ENCODE measurements around the gene FAM114A1.
"Not testable (repeated sequence)": the region's sequence is repeated elsewhere in the genome, so short reads cannot be mapped to it uniquely, and the experiment has no call there.

Gene FAM114A1

GRCh38 chr4:38940476-38940875 is 72.9 kb downstream of the FAM114A1 start:
- no peak for FAIRE-seq

- FAIRE-seq: not testable (repeated sequence)
Measured at GRCh38 chr4:38941906-38942305, 74.3 kb downstream of the FAM114A1 start.

- FAIRE-seq: no peak
Measured at GRCh38 chr4:38943343-38943742, 75.7 kb downstream of the FAM114A1 start.

GRCh38 chr4:38944440-38944839 is 76.8 kb downstream of the FAM114A1 start:
- FAIRE-seq: no peak

- no peak for FAIRE-seq
Measured at GRCh38 chr4:38946919-38947318, 79.3 kb downstream of the FAM114A1 start.

- no peak for FAIRE-seq
Measured at GRCh38 chr4:38948551-38948950, 80.9 kb downstream of the FAM114A1 start.

- no peak for FAIRE-seq
Measured at GRCh38 chr4:38949411-38950051, 81.9 kb downstream of the FAM114A1 start.

GRCh38 chr4:38950159-38950558 is 82.6 kb downstream of the FAM114A1 start:
- no peak for FAIRE-seq

- FAIRE-seq: no peak
Measured at GRCh38 chr4:38950734-38951133, 83.1 kb downstream of the FAM114A1 start.

- no peak for FAIRE-seq
Measured at GRCh38 chr4:38951598-38951997, 84.0 kb downstream of the FAM114A1 start.

- FAIRE-seq: no peak
Measured at GRCh38 chr4:38952017-38952416, 84.4 kb downstream of the FAM114A1 start.

- no peak for FAIRE-seq
Measured at GRCh38 chr4:38954727-38955126, 87.1 kb downstream of the FAM114A1 start.

- FAIRE-seq: no peak
Measured at GRCh38 chr4:38955957-38956356, 88.4 kb downstream of the FAM114A1 start.

- no peak for FAIRE-seq
Measured at GRCh38 chr4:38957261-38957815, 89.7 kb downstream of the FAM114A1 start.

GRCh38 chr4:38957893-38958292 is 90.3 kb downstream of the FAM114A1 start:
- FAIRE-seq: no peak

- no peak for FAIRE-seq
Measured at GRCh38 chr4:38958453-38959190, 91.0 kb downstream of the FAM114A1 start.

GRCh38 chr4:38959248-38959647 is 91.6 kb downstream of the FAM114A1 start:
- not testable (repeated sequence) for FAIRE-seq

- no peak for FAIRE-seq
Measured at GRCh38 chr4:38964942-38965775, 97.6 kb downstream of the FAM114A1 start.

- no peak for FAIRE-seq
Measured at GRCh38 chr4:38965866-38966265, 98.3 kb downstream of the FAM114A1 start.

GRCh38 chr4:38967260-38968095 is 99.9 kb downstream of the FAM114A1 start:
- FAIRE-seq: no peak

- FAIRE-seq: no peak
Measured at GRCh38 chr4:38968668-38969067, 101.1 kb downstream of the FAM114A1 start.

GRCh38 chr4:38976308-38976707 is 108.7 kb downstream of the FAM114A1 start:
- FAIRE-seq: no peak

All from endometrium (tissue), 2 donors.